Bronchus fibroblast of lung (primary cell): Measurements from ENCODE around the gene OSTC. TPM values are rescaled to one million over a fixed set of nuclear protein-coding genes. Genes with fewer than 3 reads are reported as not detected.

Experiments
- total RNA-seq: library from RNA; depleted of rRNA; stranded (reverse); fragments of >200 nt; gene quantifications from 2 replicates; pipeline ENCODE4 v1.2.3, GENCODE V29; 2015

The OSTC gene
- total RNA-seq, result 208 and 212 TPM in 2 replicates

GRCh38 chr4:108650212-108651013 is at the start of gene OSTC:
TSS of gene OSTC (plus strand) at chr4:108650599. CDS start at chr4:108650656, 57 bp downstream.

DNA sequence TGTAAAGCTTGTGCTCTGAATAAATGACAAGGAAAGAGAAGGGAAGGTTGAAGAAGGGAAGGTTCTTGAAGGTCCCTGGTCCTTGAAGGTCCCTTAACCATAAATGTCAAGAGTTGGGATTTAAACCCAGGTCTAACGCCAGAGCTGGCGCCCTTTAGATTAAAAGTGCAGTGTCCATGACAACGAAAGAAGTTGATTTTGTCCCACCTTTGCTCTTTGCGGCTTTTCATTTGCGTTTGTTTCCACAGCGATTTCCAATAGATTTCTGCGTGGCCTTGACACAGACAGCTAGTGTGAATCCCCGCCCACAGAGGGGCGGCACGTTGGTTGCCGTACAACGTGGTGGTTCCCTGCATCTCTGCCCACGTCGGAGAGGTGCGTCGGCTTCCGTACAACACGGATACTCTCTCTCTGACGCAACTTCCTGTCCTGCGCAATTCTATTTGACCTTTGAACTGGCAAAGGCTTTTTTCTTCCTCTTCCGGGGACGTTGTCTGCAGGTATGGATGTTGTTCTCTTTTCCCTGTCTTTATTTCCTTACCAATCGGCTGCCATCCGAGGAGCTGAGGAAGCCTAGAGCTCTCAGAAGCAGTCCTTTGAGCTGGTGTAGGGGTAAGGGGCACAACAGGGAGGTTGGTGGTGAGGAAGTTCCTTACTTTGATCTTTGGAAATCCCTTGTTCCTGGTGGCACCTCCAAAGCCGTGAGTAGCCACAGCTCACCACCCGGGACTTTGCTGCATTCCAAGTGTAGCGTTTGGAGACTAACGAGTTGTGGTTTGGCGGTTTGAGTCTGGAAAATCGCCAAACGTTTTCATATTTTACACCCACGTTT is 30.1 kb upstream of the OSTC start, which contains the start of gene RPL34:
Gene RPL34, plus strand, starts transcription at position 476 of the 832 bp plus-strand sequence. CDS start 1,384 bp downstream, outside the sequence.

Other genes with a start within 250 kb of the OSTC start
- 818 and 965 TPM in 2 replicates for gene RPL34, start 30.0 kb upstream of the OSTC start, total RNA-seq
- not detected in 2 replicates for gene ETNPPL, start 112.5 kb downstream of the OSTC start, total RNA-seq